NCI-H187 treated with DMSO at 0.1 percent for 48 hours (cell line): ENCODE results near the gene SERPINB6.
"Not testable (repeated sequence)": the region's sequence is repeated elsewhere in the genome, so short reads cannot be mapped to it uniquely, and the experiment has no call there.

Experiments
- DNase-seq: peaks from one replicate; lab custom pipeline; 2025; lab: John Stamatoyannopoulos, UW

SERPINB6 gene

DNA sequence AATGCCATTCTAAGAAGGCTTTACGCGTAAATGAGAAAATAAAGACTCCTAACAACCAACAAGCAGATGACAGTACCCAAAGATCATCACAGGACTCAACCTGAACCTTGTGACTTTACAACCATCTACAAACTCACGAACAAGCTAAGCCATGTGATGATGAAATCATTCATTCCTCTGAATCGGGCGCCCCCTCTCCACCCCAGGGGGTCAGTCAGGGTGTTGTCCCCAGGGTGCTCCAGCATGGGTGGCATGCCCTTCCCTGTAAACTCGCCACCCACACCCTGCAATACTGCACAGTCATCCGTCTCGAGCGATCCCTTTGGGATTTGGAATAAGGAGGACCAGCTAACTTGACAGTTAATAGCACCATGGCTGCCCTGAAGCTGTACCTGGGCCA, 12.6 kb downstream of the SERPINB6 start:
- no peak for DNase-seq

DNA sequence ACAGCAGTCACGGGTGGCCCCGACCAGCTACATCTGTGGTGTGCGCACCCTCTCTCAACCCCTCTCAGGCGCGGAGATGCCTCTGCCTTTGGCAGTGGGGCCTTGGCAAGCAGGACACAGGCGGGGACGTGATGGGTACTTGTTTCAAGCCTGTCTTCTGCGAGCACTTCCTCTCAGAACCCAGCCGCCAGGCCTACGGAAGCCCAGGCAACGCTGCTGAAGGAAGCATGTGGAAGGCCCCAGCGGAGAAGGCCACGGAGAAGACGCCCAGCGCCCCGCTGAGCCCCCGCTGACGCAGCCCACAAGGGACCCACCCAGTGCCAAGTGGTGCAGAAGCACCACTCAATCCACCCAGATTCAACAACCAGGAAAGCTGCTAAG, 13.0 kb downstream of the SERPINB6 start:
- DNase-seq, result no peak

DNA sequence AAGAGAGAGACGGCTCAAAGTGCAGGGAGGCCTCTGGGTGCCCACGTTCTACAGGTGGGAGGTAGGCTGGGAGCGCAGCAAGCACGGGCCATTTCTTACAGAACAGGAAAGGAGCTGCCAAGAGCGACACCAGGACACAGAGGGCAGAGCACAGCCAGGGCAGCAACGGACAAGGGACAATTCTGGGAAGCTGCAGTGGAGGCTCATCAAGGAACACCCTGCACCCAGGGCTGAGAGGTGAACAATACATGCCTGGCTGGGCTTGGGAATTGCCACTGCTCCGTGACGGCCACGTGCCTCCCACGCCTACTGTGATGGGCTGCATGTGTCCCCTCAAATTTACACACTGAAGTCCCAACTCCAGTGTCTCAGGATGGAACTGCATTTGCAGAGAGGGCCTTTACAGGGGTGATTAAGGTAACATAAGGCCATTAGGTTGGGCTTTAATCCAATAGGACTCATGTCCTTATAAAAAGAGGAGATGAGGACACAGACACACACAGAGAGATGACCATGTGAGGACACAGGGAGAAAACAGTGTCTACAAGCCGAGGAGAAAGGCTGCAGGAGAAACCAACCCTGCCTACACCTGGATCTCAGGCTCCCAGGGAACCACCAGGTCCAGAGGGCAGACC, 13.6 kb downstream of the SERPINB6 start:
- no peak for DNase-seq

DNA sequence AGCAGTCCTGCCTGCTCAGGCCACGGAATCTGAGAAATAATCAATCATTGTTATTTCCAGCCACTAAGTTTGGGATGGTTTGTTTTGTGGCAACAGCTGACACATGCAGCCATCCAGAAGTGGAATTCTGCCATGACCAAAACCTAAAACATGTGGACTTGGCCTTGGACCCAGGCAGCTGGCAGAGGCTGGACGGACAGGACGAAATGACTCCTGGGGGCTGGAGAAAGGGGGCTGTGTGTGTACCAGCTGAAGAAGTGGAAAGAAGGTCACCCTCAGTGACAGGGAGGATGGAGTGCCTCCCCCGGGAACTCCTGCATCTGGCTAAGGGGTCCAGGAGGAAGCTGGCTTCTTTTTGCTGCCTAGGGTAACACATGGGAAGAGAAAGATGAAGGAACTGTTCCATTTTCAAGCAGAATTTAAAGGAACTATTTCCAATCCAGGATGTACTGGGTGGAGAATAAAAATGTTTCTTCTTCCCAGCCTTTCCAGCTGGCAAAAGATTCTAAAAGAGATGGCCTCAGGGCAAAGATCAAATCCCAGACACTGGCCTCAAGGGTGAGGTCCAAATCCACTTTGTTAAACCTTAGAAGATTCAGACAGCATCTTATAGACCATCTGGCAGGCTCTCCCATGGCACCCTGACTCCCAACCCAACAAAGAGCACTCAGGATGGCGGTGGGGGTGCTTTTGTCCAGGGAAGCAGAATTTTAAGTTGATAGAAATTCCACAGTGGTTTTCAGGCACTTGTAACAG, 14.3 kb downstream of the SERPINB6 start:
- no peak for DNase-seq

DNA sequence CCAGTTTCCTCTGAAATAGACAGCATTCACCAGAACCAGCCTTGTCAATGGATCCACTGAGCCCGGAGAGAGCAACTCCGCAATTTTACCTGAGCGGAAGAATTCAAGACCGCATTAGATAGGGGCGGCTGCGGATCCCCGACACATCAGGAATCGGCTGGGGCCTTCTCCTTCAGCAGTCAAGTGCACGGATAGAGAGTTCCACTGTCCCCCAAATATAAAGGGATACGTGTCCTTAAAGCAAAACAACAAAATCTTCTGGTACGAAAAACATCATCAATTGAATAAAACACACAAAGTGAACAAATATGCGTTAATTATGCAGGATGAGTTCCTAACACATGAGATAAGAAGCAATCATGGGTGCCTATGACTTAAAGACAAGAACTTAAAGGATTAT, 18.3 kb downstream of the SERPINB6 start:
- DNase-seq, result no peak

DNA sequence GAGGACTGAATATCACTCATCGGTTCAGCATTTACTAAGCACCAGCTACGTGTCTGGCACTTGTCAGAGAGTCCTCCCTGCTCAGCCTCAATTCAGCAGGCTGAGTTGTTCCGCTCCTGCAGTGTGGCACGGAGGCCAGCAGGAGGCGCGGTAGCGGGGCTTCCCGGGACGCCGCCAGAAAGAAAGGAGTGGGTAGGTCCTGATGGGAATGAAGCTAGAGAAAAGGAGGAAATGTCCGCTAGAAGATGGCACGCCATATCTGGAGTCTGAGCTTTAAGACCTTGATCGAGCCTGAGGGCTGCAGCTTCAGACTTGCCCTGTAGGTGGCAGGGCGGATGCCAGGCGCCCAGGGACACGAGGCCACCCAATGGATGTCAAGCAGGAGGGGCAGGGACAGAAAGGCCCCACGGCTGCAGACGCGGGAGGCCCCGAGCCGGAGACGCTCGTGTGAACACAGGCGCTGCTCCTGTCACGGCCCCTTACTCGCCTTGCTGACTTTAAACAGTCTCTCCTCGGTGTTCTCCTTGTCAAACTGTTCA, 18.7 kb downstream of the SERPINB6 start:
- DNase-seq, result peak; percentile 55

DNA sequence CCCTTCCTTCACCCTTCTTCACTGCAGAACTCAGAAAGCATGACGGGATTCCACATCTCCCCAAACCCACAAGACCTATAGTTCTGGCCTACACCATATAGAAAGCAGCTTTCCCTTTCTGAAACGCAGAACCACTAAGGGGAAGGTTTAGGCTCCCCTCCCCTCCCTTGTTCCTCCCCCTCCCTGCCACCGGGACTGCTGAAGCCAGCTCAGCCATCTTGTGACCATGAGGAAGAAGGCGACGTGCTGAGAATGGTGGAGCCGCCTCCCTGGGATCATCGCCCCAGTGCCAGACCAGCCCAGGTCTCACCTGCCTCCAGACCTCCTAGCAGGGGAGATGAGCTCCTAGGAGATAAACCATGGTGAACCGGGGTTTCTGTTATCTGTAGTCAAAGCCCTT, 19.6 kb downstream of the SERPINB6 start:
- no peak for DNase-seq

DNA sequence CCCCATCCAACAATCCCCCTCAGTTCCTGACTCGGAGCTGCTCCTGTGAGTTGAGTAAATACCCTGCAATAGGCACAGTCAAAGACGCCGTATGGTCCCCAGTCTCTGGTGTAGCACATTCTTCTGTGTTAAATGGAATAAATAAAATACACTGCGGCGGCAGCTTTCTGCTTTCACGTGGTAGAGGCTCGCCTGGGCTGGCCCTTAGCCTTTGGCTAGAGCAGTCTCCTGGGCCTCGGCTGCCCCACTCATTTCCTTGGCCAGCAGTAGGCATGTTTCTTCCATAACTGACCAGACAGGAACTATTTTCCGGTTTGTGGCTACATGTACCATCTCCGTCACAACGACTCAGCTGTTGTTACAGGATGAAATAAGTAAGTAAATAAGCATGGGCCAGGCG, 20.7 kb downstream of the SERPINB6 start:
- no peak for DNase-seq

DNA sequence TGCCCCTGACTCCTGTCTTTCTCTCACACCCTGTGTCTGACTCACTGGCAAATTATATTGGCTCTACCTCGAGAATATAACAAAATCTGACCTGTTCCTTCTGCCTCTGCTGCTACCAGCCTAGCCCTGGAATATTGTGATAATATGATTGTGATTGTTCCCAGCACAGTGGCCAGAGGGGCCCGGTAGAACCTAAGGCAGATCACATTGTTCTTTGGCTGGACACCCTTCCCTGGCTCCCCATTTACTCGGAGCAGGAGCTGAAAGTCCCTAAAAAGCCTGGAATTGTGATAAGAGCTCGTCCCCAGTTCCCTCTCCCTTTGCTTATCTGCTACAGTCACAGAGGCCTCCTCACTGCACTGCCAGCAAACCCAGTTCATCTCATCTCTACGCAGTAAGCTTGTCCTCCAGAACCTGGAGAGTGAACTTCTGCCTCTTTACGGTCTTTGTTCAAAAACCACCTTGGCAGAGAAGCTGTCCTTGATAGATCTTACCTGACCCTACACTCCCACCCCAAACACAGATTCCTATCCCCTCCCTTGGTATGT, 21.8 kb downstream of the SERPINB6 start:
- no peak for DNase-seq

DNA sequence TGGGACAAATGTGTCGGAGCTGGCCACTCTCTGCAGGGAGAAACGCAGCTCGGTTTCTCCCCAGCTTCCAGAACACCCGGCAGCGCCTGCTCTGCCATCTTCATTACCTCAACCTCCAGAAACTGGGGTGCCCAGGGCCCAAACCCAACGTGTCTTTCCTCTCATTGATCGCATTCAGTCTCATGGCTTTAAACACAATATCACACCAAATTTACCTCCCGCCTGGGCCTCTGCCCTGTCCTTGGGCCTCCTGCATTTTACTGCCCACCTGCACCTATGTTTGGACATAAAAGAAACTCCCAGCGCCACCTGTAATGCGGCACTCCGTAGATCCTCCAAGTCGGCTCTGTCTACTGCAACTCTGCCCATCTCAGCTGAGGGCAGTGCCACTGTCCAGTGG, 22.2 kb downstream of the SERPINB6 start:
- no peak for DNase-seq

DNA sequence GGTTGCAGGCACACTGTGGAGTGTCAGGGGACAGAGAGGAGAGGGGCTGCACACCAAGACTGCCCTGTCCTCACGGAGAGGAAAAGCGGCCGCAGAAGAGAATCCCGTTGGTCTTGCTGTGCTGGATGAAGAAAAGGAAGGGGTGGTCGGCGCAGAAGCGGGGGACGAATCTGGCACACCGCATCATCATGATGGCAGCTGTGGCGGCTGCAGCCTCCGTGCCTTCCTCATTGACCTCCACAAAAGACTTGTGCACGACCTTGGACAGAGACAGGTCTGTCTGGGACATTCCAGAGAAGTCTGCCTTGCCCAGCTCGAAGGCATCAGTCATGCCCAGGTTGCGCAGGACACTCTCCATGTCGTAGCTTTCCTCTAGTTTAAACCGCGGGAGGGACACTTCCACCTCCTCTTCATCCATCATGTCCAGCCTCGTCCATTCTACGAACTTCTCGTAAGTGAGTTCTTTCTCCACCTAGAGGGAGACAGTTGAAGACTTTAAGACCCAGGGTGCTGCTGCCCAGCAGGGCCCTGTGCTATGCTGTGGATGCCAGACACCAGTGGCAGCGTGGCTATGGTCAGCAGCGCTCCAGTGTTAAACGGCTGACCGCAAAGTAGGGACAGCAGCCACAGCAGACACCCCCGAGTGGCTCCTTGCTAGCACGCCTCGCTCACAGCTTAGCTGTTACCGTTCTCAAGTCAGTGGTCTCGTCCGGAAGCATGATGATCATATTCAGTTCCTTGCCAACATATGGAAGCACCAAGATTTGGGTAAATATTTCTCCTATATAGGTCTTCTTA, 22.9 kb downstream of the SERPINB6 start:
- DNase-seq, result no peak

DNA sequence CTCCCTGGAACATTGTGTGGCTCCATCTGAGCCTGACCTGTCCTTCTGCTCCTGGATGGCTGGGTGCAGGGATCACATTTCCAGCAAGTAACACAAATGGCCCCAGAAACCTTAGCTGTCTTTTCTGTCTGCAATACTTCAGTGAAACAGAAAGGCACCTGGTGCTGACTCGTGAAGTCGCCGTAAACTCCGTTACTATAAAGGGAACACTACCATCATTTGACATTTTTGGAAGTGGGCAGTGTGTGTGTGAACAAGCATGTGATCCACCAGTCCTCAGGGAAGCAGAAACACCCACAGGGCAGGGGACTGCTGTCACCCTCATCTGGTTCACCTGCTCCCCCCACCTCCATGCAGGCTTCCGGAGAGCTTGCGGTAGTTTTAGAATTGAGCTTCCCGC, 23.9 kb downstream of the SERPINB6 start:
- DNase-seq, result no peak

DNA sequence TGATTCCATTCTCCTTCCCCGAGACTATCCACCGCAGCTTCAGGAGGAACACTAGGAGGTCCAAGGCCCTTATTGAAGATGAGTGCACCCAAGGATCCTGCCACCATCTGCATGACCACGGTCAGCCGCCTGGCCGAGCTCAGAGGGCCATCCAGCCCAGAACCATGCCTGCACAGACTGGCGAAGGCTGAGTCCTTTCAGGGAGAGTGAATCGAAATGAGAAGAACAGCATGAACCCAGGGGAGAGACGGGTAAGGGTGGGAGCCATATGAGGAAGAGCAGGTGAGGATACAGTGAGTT, 26.3 kb downstream of the SERPINB6 start:
- DNase-seq, result no peak

DNA sequence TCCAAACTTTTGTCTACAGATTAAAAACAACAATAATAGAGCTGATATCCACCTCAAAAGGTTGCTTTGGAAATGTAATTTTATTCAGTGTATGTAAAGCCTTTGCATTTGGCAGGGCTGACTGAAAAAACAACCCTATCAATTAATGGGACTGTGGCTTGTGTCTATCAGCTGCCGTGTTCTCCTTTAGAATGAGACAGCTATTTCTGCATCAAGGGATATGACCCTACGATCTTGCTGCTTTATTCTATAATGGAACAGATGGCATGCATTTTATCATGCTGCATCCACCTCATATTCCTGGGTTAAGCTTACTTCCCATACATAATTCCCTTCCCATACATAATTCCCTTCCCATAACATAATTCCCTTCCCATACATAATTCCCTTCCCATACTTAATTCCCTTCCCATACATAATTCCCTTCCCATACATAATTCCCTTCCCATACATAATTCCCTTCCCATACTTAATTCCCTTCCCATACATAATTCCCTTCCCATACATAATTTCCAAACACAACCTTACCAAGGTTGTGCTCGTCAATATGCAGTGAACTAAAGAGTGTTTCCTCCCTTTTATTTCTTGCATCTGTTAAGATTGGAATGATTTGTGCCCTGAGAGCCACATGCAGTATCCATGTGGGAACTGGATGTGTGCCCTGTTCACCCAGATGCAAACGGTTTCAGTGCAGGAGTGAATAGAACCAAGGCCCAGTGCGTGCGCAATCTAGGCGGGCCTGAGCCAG, 26.8 kb downstream of the SERPINB6 start:
- DNase-seq, result no peak

DNA sequence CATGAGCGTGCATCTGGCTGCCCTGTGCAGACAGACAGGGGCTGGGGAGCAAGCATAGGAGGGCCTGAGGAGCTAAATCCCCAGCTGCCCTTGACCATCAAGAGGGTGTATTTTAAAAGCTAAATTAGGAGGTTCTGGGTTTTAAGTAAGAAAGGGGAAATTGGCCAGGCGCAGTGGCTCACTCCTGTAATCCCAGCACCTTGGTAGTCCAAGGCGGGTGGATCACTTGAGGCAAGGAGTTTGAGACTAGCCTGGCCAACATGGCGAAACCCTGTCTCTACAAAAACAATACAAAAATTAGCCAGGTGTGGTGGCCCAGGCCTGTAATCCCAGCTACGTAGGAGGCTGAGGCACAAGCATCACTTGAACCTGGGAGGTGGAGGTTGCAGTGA, 27.8 kb downstream of the SERPINB6 start:
- DNase-seq, result no peak

DNA sequence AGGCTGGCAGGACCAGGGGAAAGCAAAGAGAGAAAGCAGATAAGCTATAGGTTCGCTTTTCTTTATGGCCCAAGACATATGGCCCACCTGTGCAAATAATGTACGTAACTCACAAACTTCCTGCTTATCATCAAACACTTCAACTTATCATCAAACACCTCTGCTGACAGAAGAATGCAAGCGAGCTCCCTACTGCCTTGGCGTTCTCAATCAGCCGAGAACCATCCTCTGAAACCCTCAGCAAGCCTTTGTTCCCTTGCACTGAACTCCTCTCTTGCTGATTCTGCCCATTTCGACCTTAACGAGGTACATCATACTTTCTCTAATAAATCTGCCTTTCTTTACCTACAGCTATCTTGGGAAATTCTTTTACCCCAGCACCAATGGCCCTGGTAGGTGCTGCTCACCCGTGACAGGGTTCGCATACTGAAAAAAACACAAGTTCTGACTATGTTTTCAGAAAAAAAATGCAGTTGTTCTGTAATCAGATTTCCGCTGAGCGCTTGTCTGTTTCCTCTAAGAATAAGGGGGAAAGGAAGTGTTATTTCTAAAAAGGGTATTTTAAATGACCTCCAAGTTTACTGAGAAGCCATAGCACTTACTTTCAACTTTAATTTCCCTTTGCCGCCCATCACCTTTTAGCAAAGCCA, 28.3 kb downstream of the SERPINB6 start:
- DNase-seq, result no peak

DNA sequence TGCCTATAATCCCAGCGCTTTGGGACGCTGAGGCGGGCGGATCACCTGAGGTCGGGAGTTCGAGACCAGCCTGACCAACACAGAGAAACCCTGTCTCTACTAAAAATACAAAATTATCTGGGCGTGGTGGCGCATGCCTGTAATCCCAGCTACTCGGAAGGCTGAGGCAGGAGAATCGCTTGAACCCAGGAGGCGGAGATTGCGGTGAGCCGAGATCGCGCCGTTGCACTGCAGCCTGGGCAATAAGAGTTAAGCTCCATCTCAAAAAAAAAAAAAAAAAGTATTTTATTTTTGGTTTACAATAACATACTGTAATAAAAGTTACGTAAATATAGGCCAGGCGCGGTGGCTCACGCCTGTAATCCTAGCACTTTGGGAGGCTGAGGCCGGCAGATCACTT, 29.3 kb downstream of the SERPINB6 start:
- DNase-seq, result not testable (repeated sequence)

DNA sequence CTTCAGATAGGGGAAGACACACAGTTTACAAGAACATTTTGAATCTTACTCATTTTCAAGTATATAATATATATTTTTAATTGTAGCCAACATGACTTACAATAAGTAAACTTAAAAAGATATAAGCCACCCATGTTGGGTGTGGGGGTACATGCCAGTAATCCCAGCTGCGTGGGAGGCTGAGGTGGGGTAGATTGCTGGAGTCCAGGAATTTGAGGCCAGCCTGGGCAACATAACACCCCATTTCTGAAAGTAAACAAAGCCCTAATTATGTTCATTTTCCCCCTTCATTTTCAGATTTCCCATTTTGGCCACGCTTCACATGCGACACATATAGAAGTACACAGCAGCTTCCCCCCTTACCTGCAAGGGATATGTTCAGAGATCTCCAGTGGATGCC, 30.5 kb downstream of the SERPINB6 start:
- DNase-seq, result no peak

DNA sequence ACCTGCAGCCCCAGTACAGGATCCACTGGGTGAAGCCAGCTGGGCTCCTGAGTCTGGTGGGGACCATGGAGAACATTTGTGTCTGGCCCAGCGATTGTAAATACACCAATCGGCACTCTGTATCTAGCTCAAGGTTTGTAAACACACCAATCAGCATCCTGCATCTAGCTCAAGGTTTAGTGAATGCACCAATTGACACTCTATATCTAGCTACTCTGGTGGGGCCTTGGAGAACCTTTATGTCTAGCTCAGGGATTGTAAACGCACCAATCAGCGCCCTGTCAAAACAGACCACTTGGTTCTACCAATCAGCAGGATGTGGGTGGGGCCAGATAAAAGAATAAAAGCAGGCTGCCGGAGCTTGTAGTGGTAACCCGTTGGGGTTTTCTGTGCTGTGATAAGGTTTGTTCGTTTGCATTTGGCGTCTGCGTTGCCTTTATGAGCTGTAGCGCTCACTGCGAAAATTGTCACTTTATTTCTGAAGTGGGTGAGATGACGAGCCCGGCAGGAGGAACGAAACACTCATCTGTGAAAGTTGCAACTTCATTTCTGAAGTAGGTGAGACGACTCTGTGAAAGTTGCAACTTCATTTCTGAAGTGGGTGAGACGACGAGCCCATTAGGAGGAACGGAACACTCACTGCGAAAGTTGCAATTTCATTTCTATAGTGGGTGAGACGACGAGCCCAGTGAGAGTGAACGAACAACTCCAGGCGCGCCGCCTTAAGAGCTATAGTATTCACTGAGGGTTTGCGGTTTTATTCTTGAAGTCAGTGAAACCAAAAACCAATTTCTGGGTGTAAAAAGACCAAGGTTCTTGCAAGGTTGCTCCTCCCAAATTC, 31.1 kb downstream of the SERPINB6 start:
- DNase-seq, result no peak

DNA sequence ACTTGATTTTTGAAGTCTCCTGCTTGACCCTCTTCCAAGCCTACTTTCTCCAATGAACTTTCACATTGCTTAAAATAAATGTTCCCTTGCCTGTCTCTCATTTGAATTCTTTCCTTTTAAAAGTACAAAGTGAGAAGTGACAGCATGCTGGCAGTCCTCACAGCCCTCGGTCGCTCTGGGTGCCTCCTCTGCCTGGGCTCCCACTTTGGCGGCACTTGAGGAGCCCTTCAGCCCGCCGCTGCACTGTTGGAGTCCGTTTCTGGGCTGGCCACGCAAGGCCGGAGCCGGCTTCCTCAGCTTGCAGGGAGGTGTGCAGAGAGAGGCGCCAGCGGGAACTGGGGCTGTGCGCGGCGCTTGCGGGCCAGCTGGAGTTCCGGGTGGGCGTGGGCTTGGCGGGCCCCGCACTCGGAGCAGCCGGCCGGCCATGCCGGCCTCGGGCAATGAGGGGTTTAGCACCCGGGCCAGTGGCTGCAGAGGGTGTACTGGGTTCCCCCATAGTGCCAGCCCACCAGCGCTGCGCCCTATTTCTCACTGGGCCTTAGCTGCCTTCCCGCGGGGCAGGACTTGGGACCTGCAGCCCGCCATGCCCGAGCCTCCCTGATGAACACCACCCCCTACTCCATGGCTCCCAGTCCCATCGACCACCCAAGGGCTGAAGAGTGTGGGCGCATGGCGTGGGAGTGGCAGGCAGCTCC, 31.9 kb downstream of the SERPINB6 start:
- DNase-seq, result no peak
